SU-DHL-6 (cell line): Measurements from ENCODE around the gene ENOX1.

Experiments
- CTCF ChIP-seq: fragments of 200-600 bp; sonication (generic); IDR thresholded peaks from one replicate; pipeline ENCODE4 v1.5.1; 2017; ENCODE audit warnings: antibody characterized with exemption, mild to moderate bottlenecking, low read length, moderate library complexity; ENCODE audit not compliant: insufficient read depth, poor library complexity, severe bottlenecking
- EZH2phosphoT487 ChIP-seq: fragments of 200-600 bp; sonication (generic), shearing (Covaris generic); conservative IDR thresholded peaks from 2 replicates; pipeline ENCODE4 v1.6.1; 2018; ENCODE audit warnings: mild to moderate bottlenecking, antibody characterized with exemption, low read length, moderate library complexity, mixed read lengths

GRCh38 chr13:43411741-43412140, 375.0 kb downstream of the ENOX1 start:
- TF ChIP-seq CTCF (no peak), EZH2phosphoT487 (no peak)
